ENCODE measurements around the gene GALNS.
A peak's percentile ranks its signal among the peaks of the same experiment; 100 is the strongest.
"Not testable (repeated sequence)": the region's sequence is repeated elsewhere in the genome, so short reads cannot be mapped to it uniquely, and the experiment has no call there.

The GALNS gene

GRCh38 chr16:88856828-88857727 is at the start of gene GALNS, which contains the start of gene TRAPPC2L:
GALNS (minus strand) TSS chr16:88856947; CDS start chr16:88856877, 70 bp downstream.
TRAPPC2L (plus strand) TSS chr16:88857127; CDS start chr16:88857151, 24 bp downstream.
- DNase-seq: peak; percentile 90 to 98

GRCh38 chr16:88906020-88906419 is 49.3 kb upstream of the GALNS start:
- no peak for DNase-seq

- DNase-seq: no peak
These were observed 48.8 kb upstream of the GALNS start for GRCh38 chr16:88905563-88905962.

GRCh38 chr16:88904676-88905365 is 48.1 kb upstream of the GALNS start:
- peak in 1 of 2 experiments; percentile 26 for DNase-seq

- no peak for DNase-seq
These were observed 46.5 kb upstream of the GALNS start for GRCh38 chr16:88903267-88903666.

- no peak for DNase-seq
These were observed 46.0 kb upstream of the GALNS start for GRCh38 chr16:88902744-88903143.

- DNase-seq: no peak
These were observed 45.1 kb upstream of the GALNS start for GRCh38 chr16:88901718-88902337.

GRCh38 chr16:88900662-88901052 is 43.9 kb upstream of the GALNS start:
- no peak for DNase-seq

- DNase-seq: no peak
These were observed 43.3 kb upstream of the GALNS start for GRCh38 chr16:88899901-88900661.

- no peak for DNase-seq
These were observed 41.1 kb upstream of the GALNS start for GRCh38 chr16:88897696-88898425.

GRCh38 chr16:88896238-88897070 is 39.7 kb upstream of the GALNS start:
- DNase-seq: no peak

GRCh38 chr16:88895335-88895734 is 38.6 kb upstream of the GALNS start:
- DNase-seq: no peak

- DNase-seq: no peak
These were observed 38.0 kb upstream of the GALNS start for GRCh38 chr16:88894681-88895300.

- DNase-seq: not testable (repeated sequence)
These were observed 37.5 kb upstream of the GALNS start for GRCh38 chr16:88894266-88894665.

- no peak for DNase-seq
These were observed 36.6 kb upstream of the GALNS start for GRCh38 chr16:88893127-88893968.

- no peak for DNase-seq
These were observed 35.3 kb upstream of the GALNS start for GRCh38 chr16:88892065-88892464.

GRCh38 chr16:88891083-88891482 is 34.3 kb upstream of the GALNS start:
- no peak for DNase-seq

GRCh38 chr16:88889702-88890352 is 33.1 kb upstream of the GALNS start:
- not testable (repeated sequence) for DNase-seq

Measured in NCI-H524 (cell line).